GM10248 (cell line): ENCODE results near the gene SCMH1.

Experiments used
- CTCF ChIA-PET: fragments of 300-600 bp; sonication (Branson Sonifier 250); formaldehyde crosslinking; extraction: SDS; loops from one replicate; lab custom pipeline; 2021; ENCODE audit warnings: antibody characterized with exemption; lab: Yijun Ruan, JAX
- POLR2A ChIA-PET: fragments of 350-650 bp; sonication (Branson Sonifier 250); formaldehyde crosslinking; extraction: SDS; loops from one replicate; lab custom pipeline; 2020; ENCODE audit warnings: antibody characterized with exemption; lab: Yijun Ruan, JAX
- DNase-seq: peaks from one replicate; pipeline ENCODE4 v3.0.0; 2012; ENCODE audit errors: extremely low spot score
- CTCF ChIP-seq: IDR thresholded peaks from 2 replicates; pipeline ENCODE4 v1.5.1; 2012; ENCODE audit warnings: mild to moderate bottlenecking, low read depth; ENCODE audit errors: extremely low read depth, missing control alignments, control extremely low read depth

SCMH1 gene

GRCh38 chr1:41013024-41013423, 229.1 kb downstream of the SCMH1 start:
- no peak for DNase-seq
- CTCF ChIA-PET: interaction anchor here (1.1 to 1.7 kb wide), 2 partner anchors 10 to 11 kb away, joined by 3 to 6 read pairs; no protein-coding TSS in a partner anchor
- POLR2A ChIA-PET: no interaction called here
- no peak for TF ChIP-seq CTCF

GRCh38 chr1:41010345-41010744, 231.8 kb downstream of the SCMH1 start:
- CTCF ChIA-PET: interaction anchor here (1.8 kb wide), 1 partner anchor 9 kb away, joined by 4 read pairs; no protein-coding TSS in a partner anchor
- POLR2A ChIA-PET: no interaction called here

DNA sequence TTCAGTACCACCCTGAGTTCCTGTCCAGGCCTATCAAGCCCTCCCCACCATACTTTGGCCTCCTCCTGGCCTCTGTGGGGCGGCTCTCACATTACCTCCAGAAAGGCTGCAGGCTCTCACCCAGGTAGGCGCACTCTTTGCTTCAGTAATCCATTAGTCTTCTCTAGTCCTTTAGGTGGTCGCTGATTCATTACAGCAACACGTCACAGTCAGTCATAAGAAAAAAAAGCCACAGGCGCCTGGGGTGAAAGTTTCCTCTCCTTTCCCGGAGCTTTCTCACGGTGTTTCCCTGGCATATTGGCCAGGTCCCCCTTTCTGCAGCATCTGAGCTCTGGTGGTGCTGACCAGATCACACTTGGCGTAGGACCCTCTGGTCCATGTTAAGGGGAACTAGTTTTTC, 232.6 kb downstream of the SCMH1 start:
- ChIA-PET CTCF (no interaction called here), POLR2A (no interaction called here)
- DNase-seq: no peak
- no peak for TF ChIP-seq CTCF

More at GRCh38 chr1:41010345-41010744, 231.8 kb downstream of the SCMH1 start:
- no peak for TF ChIP-seq CTCF
- no peak for DNase-seq

- TF ChIP-seq CTCF: no peak
- ChIA-PET CTCF (no interaction called here), POLR2A (no interaction called here)
- DNase-seq: no peak
Measured at GRCh38 chr1:41006942-41007865, 234.9 kb downstream of the SCMH1 start.

- no peak for TF ChIP-seq CTCF
- CTCF ChIA-PET: no interaction called here
- no peak for DNase-seq
- POLR2A ChIA-PET: no interaction called here
Measured at GRCh38 chr1:41005876-41006275, 236.2 kb downstream of the SCMH1 start.

DNA sequence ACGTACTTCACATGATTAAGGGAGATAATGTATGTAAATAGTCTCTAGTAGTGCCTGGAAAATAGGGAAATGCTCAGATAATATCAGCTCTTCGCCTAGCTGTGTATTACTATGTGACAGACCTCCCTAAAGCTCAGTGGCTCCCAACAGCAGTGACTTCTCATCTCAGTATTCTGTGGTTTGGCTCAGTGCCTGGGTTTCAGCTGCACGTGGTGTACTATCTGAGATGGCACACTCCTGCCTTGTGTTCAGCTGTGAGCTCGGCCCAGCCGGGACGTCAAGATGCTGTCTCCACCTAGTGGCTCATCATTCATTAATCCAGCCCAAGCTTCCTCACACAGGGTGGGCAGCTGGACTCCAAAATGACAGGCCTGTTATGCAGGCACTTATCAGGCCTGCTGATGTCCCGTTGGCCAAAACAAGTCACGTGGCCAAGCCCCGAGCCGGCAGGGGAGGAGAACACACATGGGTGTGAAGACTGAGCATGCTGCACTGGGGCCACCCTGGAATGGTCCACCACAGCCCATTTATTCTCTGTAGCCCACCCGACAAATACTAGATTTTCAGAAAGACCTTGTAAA, 238.4 kb downstream of the SCMH1 start:
- CTCF ChIA-PET: interaction anchor here (0.8 to 2.7 kb wide), 19 partner anchors 9 to 860 kb away, joined by 3 to 25 read pairs (median 5); partner anchors contain the start of genes CTPS1 and SLFNL1
- POLR2A ChIA-PET: interaction anchor here (0.7 to 1.2 kb wide), 2 partner anchors 21 to 24 kb away, joined by 3 to 4 read pairs; partner anchors contain the start of gene CTPS1
- DNase-seq: peak; percentile 83
- TF ChIP-seq CTCF: peak; percentile 57
